MM.1S (cell line): ENCODE results near the gene VMP1.

Experiments used
- CTCF ChIP-seq: fragments of 300-600 bp; sonication (generic); IDR thresholded peaks from 2 replicates; pipeline ENCODE4 v1.5.1; 2016; ENCODE audit warnings: antibody characterized with exemption, low read length, mixed read lengths
- EZH2 ChIP-seq: fragments of 300-600 bp; sonication (generic); optimal IDR thresholded peaks from 2 replicates; pipeline ENCODE3; 2017; ENCODE audit warnings: low read depth, mild to moderate bottlenecking, antibody characterized with exemption, low read length, mixed read lengths
- EZH2phosphoT487 ChIP-seq: fragments of 300-600 bp; sonication (generic); IDR thresholded peaks from 2 replicates; pipeline ENCODE4 v1.6.1; 2018; ENCODE audit warnings: antibody characterized with exemption, low read length

DNA sequence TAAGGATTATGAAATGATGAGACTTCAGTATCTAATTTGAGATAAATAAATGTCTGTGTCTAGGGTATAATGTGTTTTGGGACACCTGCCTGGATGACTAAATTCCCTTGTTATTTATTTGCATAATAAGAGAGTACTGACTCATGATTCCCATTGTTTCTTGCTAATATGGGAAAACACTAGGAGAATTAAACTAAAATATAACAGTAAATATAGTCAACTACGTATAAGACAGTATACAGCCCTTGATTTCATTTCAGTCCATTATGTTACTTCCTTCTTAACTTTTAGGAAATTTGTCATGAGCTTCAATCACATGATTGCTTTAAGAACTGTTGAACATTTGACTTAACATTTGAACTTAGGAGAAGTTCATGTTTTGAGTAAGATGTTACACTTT, 62.4 kb downstream of the VMP1 start:
- TF ChIP-seq CTCF, result no peak
- TF ChIP-seq EZH2, result no peak
- TF ChIP-seq EZH2phosphoT487, result no peak
